Osteocyte (in vitro differentiated cells): ENCODE measurements around the gene CADPS2. TPM values are rescaled to one million over a fixed set of nuclear protein-coding genes. Genes with fewer than 3 reads are reported as not detected.

Source experiments
- DNase-seq: peaks from one replicate; pipeline ENCODE4 v3.0.0; 2021; ENCODE audit warnings: mixed read lengths; ENCODE audit not compliant: unreplicated experiment; ENCODE audit errors: extremely low spot score
- H3K27ac Mint-ChIP-seq: one replicate; pipeline ENCODE4 v1.8.0; 2021; ENCODE audit warnings: mild to moderate bottlenecking, mixed read lengths; ENCODE audit not compliant: unreplicated experiment
- H3K27me3 Mint-ChIP-seq: one replicate; pipeline ENCODE4 v1.8.0; 2021; ENCODE audit warnings: mixed read lengths; ENCODE audit not compliant: unreplicated experiment
- H3K36me3 Mint-ChIP-seq: one replicate; pipeline ENCODE4 v1.8.0; 2021; ENCODE audit warnings: mixed read lengths; ENCODE audit not compliant: unreplicated experiment
- H3K4me1 Mint-ChIP-seq: one replicate; pipeline ENCODE4 v1.8.0; 2021; ENCODE audit warnings: mixed read lengths; ENCODE audit not compliant: unreplicated experiment
- H3K4me3 Mint-ChIP-seq: one replicate; pipeline ENCODE4 v1.8.0; 2021; ENCODE audit warnings: mild to moderate bottlenecking, moderate library complexity, mixed read lengths; ENCODE audit not compliant: unreplicated experiment
- H3K9me3 Mint-ChIP-seq: one replicate; pipeline ENCODE4 v1.8.0; 2021; ENCODE audit warnings: mixed read lengths; ENCODE audit not compliant: unreplicated experiment
- total RNA-seq: library from RNA; stranded (reverse); gene quantifications from 2 replicates; pipeline ENCODE4 v1.2.1, GENCODE V29; 2021
- TF ChIP-seq, protein P1 (sequence below): fragments of 200-600 bp; sonication (generic); IDR thresholded peaks from 2 replicates; pipeline ENCODE4 v1.5.0; 2021; ENCODE audit warnings: antibody characterized with exemption, mild to moderate bottlenecking, moderate library complexity

Gene CADPS2
- total RNA-seq, 1 donor from 2014 or later, result 0.81 TPM

DNA sequence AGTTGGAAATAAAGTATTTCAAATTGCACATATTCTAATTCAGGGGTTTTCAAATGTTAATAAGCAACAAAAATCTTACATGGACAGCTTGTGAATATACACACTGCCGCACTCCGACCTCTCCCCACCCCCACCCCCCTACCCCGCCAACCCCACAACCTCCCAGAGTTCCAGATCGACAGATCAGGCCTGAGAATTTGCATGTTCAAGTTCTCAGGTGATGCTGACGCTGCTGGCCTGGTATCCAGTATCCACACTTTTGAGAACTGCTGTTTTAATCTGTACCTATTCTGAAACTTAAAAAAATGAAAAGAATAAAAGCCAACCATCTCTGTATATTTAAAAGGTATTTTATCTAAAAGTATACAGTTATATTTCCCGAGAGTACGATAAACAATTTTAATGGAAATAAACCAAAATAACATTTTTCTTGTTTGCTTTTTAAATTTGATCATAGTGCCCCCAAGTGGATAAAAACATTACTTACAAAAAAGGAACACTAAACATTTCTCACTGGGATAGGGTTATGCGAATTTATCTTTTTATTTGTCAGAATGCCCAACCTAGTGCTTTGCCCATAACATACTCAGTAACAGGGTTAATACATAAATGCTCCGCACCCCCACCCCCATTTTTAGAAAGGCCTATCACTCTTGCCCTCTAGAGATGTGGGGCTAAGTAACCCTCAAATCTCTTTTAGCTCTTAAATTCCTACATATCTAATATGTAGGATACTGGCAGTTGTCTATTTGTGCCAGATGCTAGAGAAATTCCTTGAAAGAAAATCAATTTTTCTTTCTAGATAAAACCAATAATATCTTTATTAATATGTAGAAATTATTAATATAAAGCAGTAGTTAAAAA is 353.6 kb downstream of the CADPS2 start:
- Mint-ChIP-seq H3K27ac (no peak overlapping the region), H3K4me1 (no peaks in the 10 kb centered on the region), H3K4me3 (no peak overlapping the region), H3K27me3 (peaks cover 46% of the 10 kb centered on the region), H3K9me3 (no peaks in the 10 kb centered on the region), H3K36me3 (no peaks in the 10 kb centered on the region)
- no peak for DNase-seq
- TF ChIP-seq, protein P1, sequence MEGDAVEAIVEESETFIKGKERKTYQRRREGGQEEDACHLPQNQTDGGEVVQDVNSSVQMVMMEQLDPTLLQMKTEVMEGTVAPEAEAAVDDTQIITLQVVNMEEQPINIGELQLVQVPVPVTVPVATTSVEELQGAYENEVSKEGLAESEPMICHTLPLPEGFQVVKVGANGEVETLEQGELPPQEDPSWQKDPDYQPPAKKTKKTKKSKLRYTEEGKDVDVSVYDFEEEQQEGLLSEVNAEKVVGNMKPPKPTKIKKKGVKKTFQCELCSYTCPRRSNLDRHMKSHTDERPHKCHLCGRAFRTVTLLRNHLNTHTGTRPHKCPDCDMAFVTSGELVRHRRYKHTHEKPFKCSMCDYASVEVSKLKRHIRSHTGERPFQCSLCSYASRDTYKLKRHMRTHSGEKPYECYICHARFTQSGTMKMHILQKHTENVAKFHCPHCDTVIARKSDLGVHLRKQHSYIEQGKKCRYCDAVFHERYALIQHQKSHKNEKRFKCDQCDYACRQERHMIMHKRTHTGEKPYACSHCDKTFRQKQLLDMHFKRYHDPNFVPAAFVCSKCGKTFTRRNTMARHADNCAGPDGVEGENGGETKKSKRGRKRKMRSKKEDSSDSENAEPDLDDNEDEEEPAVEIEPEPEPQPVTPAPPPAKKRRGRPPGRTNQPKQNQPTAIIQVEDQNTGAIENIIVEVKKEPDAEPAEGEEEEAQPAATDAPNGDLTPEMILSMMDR, result peak; percentile 51

DNA sequence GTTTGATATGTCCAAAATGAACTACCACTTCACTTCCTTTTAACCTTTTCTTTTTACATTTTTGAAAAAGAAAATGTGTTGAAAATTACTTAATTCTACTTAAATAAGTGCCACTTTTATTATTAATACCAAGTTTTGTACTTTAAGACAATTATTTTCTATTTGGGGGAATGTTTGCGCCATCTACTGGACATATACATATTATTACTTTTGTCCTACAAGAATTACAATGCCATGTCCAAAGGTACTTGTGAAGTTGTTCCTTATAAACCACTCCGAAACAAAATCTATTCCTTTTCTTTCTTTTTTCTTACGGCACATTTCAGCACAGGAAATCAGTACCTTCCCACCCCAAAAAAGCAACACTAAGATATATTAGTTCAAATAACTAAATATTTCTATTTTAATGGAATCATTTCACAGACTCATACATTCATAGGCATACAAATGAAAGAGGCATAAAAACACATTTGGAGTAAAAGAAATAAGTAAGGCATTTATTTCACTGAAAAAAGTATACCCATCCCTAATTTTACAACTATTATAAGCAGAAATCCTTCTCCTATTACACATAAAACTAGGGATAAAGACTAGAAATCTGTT is 357.3 kb downstream of the CADPS2 start:
- Mint-ChIP-seq H3K36me3 (no peaks in the 10 kb centered on the region), H3K27me3 (peaks cover 39% of the 10 kb centered on the region), H3K4me3 (no peak overlapping the region), H3K4me1 (no peaks in the 10 kb centered on the region), H3K27ac (no peak overlapping the region), H3K9me3 (no peaks in the 10 kb centered on the region)
- DNase-seq, result no peak
- TF ChIP-seq, protein P1, result peak; percentile 65

DNA sequence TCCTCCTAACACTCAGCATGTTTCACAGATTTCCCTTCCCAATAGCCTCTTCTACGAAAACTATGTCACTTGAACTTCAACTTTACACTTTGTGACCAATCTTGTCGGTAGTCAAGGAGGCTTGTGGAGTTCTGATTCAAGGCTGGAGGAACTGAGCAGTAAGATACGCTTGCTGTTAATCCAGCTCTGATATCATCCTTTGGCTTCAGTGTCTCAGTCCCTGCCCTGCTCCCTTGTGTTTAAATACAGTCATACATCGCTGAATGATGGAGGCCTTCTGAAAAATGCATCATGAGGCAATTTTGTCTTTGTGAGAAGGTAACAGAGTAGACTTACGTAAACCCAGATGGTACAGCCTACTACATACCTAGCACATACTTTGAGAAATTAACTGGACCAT is 360.9 kb downstream of the CADPS2 start:
- H3K27ac Mint-ChIP-seq, result no peak overlapping the region
- H3K4me3 Mint-ChIP-seq, result no peak overlapping the region
- no peaks in the 10 kb centered on the region for H3K4me1 Mint-ChIP-seq
- H3K27me3 Mint-ChIP-seq, result peaks cover 35% of the 10 kb centered on the region
- H3K36me3 Mint-ChIP-seq, result no peaks in the 10 kb centered on the region
- no peaks in the 10 kb centered on the region for H3K9me3 Mint-ChIP-seq
- TF ChIP-seq, protein P1, result no peak
- no peak for DNase-seq

DNA sequence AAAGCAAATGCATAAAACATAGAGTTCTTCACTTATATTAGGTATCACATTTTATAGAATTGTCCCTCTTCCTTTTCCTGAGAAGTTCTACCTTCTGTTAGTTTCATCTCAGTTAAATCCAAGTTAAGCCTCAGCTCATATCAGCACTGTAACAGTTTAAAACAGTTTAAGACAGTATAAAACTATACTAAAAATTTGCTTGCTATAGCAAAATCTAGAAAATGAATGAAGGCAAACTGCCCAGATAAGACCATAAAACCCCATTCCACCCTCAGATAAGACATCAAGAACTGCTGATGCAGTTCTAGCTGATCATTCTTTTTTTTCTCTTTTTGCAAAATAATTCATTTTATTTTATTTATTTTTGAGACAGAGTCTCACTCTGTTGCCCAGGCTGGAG is 364.5 kb downstream of the CADPS2 start:
- DNase-seq, result no peak
- Mint-ChIP-seq H3K9me3 (no peaks in the 10 kb centered on the region), H3K4me3 (no peak overlapping the region), H3K36me3 (no peaks in the 10 kb centered on the region), H3K4me1 (no peaks in the 10 kb centered on the region), H3K27ac (no peak overlapping the region), H3K27me3 (peaks cover 27% of the 10 kb centered on the region)
- TF ChIP-seq, protein P1, result no peak

DNA sequence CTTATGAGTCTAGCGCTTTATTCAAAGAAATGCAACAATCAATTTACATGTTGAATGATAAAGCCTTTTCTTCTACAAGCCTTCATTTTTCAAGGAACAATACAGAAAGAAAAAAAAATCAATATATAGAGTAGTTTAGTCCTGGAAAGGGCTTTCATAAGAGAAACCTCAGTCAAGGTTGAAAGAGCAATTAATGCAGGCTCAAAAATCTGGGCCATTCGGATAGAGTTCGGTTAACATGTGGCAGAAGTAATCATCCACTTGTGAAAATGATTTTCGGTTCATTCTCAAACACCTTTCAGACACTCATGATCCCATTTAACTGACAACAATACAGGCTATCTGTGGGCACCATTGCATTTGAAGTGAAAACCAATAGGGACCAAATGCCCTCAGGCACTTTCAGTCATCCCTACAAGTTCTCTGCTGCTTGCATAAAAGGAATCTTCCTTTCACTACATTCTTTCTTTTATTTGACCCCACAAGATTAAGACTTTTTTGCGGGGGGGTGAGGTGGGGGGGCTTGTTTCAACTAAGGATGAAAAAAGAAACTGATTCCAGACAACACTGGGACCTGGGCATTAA is 365.2 kb downstream of the CADPS2 start:
- no peak overlapping the region for H3K27ac Mint-ChIP-seq
- TF ChIP-seq, protein P1, result no peak
- H3K9me3 Mint-ChIP-seq, result no peaks in the 10 kb centered on the region
- peaks cover 26% of the 10 kb centered on the region for H3K27me3 Mint-ChIP-seq
- no peaks in the 10 kb centered on the region for H3K4me1 Mint-ChIP-seq
- no peak overlapping the region for H3K4me3 Mint-ChIP-seq
- DNase-seq, result no peak
- no peaks in the 10 kb centered on the region for H3K36me3 Mint-ChIP-seq
